K562 (cell line): ENCODE data around the gene HRNR. TPM values are rescaled to one million over a fixed set of nuclear protein-coding genes. Genes with fewer than 3 reads are reported as not detected.

Experiments
- ATAC-seq: fragments of 200-7000 bp; cut with Tn5 transposase; 3 replicates; pipeline ENCODE4 v1.9.1; 2020; ENCODE audit warnings: moderate library complexity
- BruUV-seq: library from RNA; stranded (reverse); fragments of 400-500 nt; replicated peaks from 2 replicates; lab custom pipeline; 2021; lab: Mats Ljungman, UMichigan
- CTCF ChIA-PET: fragments of 300-600 bp; formaldehyde crosslinking; extraction: SDS; loops from one replicate; lab custom pipeline; 2021; ENCODE audit warnings: low intra/inter-chr PET ratio; lab: Yijun Ruan, JAX
- POLR2A ChIA-PET: fragments of 300-600, 350-650 bp; sonication (Branson Sonifier 250); formaldehyde crosslinking; extraction: SDS; loops from one replicate; lab custom pipeline; 2021; ENCODE audit warnings: antibody characterized with exemption, inconsistent platforms; lab: Yijun Ruan, JAX
- DNase-seq, 4 experiments: peaks; one replicate each; pipeline versions ENCODE4 v3.0.0 to v3.0.0-alpha.2; 2011 to 2018; ENCODE audit warnings: low spot score in 3 of 4, mixed read lengths in 3 of 4; ENCODE audit errors: extremely low read depth in 1 of 4
- FAIRE-seq: peaks from 2 replicates; lab custom pipeline; 2011; peaks lifted over from hg19 to GRCh38; lab: Jason Lieb, UNC
- H2AFZ ChIP-seq: 2 replicates; pipeline ENCODE4 v1.6.0; 2011; ENCODE audit warnings: low read depth, low read length, control low read depth, inconsistent platforms
- H3K27ac ChIP-seq: fragments of 200-600 bp; 3 replicates; pipeline ENCODE4 v1.8.0; 2011; ENCODE audit warnings: low read depth, mild to moderate bottlenecking, control low read depth, inconsistent platforms, low read length, moderate library complexity, mixed read lengths; ENCODE audit errors: extremely low read depth
- H3K27me3 ChIP-seq, 2 experiments: fragments of 300-600 bp in 1 of 2; 2 replicates in 1 of 2; 3 replicates in 1 of 2; pipeline versions ENCODE4 v1.6.0 to v1.8.0; 2011; ENCODE audit warnings: inconsistent platforms in 2 of 2, low read length in 2 of 2, mild to moderate bottlenecking in 1 of 2, mixed read lengths in 1 of 2, moderate library complexity in 1 of 2; ENCODE audit not compliant: control insufficient read depth in 2 of 2, insufficient read depth in 2 of 2
- H3K36me3 ChIP-seq: fragments of 300-600 bp; 3 replicates; pipeline ENCODE4 v1.8.0; 2011; ENCODE audit warnings: mild to moderate bottlenecking, low read length, inconsistent platforms; ENCODE audit not compliant: control insufficient read depth, insufficient read depth
- H3K4me1 ChIP-seq, 2 experiments: fragments of 200-600 bp in 1 of 2; replicated peaks in 1 of 2; 2 replicates in 1 of 2; 3 replicates in 1 of 2; pipeline versions ENCODE4 v1.5.1 to v1.8.0; 2011; ENCODE audit warnings: inconsistent platforms in 2 of 2, low read length in 2 of 2, mild to moderate bottlenecking in 1 of 2, mixed read lengths in 1 of 2, moderate library complexity in 1 of 2; ENCODE audit not compliant: control insufficient read depth in 2 of 2, insufficient read depth in 2 of 2
- H3K4me2 ChIP-seq: 2 replicates; pipeline ENCODE4 v1.6.1; 2011; ENCODE audit warnings: low read length, control low read depth, inconsistent platforms, mixed read lengths; ENCODE audit not compliant: insufficient read depth
- H3K4me3 ChIP-seq: fragments of 200-600 bp; sonication (generic), shearing (Covaris generic); 2 replicates; pipeline ENCODE4 v1.5.1; 2016; ENCODE audit warnings: control low read depth, inconsistent platforms
- H3K79me2 ChIP-seq: fragments of 200-600 bp; 3 replicates; pipeline ENCODE4 v1.8.0; 2011; ENCODE audit warnings: low read length, inconsistent platforms; ENCODE audit not compliant: control insufficient read depth, insufficient read depth
- H3K9ac ChIP-seq, 2 experiments: 2 replicates each; pipeline versions ENCODE4 v1.6.0 to v1.6.1; 2011; ENCODE audit warnings: low read depth in 2 of 2, low read length in 2 of 2, control low read depth in 1 of 2, inconsistent platforms in 1 of 2, mild to moderate bottlenecking in 1 of 2, mixed read lengths in 1 of 2; ENCODE audit not compliant: insufficient read depth in 1 of 2
- H3K9me1 ChIP-seq: one replicate; pipeline ENCODE4 v1.6.0; 2011; ENCODE audit warnings: inconsistent platforms, mild to moderate bottlenecking, low read length, moderate library complexity; ENCODE audit not compliant: control insufficient read depth, insufficient read depth
- H3K9me3 ChIP-seq: replicated peaks from 2 replicates; pipeline ENCODE4 v1.5.1; 2011; ENCODE audit warnings: low read depth, low read length, inconsistent platforms; ENCODE audit not compliant: control insufficient read depth, insufficient read depth
- H4K20me1 ChIP-seq: replicated peaks from 2 replicates; pipeline ENCODE4 v1.6.1; 2011; ENCODE audit warnings: low read length, inconsistent platforms, mixed read lengths; ENCODE audit not compliant: control insufficient read depth, insufficient read depth
- WGBS: fragments of 100-300 bp; shearing (Covaris generic); methylation state at CpG from one replicate; pipeline ENCODE4 v1.1.6; 2016; ENCODE audit warnings: low coverage, mixed read lengths; ENCODE audit not compliant: insufficient coverage; ENCODE audit errors: missing lambda C conversion rate; 5-methylcytosine and 5-hydroxymethylcytosine counted together
- in situ Hi-C: fragments of 300-500 bp; cut with MboI; formaldehyde crosslinking; loops from 4 replicates; pipeline ENCODE4 v1.15.0; 2018; ENCODE audit warnings: inconsistent platforms, mixed read lengths
- intact Hi-C: fragments of 100-400 bp; cut with micrococcal nuclease; formaldehyde crosslinking; loops from 2 replicates; pipeline ENCODE4 v1.14.2; 2022
- polyA plus RNA-seq, 8 experiments: library from polyadenylated mRNA; depleted of rRNA in 4 of 8; stranded (reverse) in 5 of 8; unstranded in 3 of 8; fragments of >200 nt; fragmentation: Nextera tagmentation in 2 of 8; fragmentation: Illumina TruSeq in 1 of 8; extraction: Ambion mirVana in 2 of 8; extraction: Trizol in 1 of 8; gene quantifications; 2 replicates each; pipeline versions ENCODE4 v1.2.1 to v1.2.3, GENCODE V29; 2011 to 2014; ENCODE audit warnings: inconsistent platforms in 1 of 8, missing spikeins in 1 of 8
- total RNA-seq, 7 experiments: library from RNA; depleted of rRNA in 6 of 7; stranded (reverse); fragments of >200 nt in 6 of 7; fragmentation: Illumina TruSeq in 2 of 7; extraction: Trizol in 2 of 7; gene quantifications; 2 replicates each; pipeline versions ENCODE4 v1.2.1 to v1.2.3, GENCODE V29; 2011 to 2021; ENCODE audit warnings: low replicate concordance in 1 of 7
- TF ChIP-seq, protein P1 (sequence below): sonication (generic); formaldehyde crosslinking; IDR thresholded peaks from 2 replicates; pipeline ENCODE4 v1.8.0; 2023; ENCODE audit warnings: mild to moderate bottlenecking, missing genetic modification reagents
- TF ChIP-seq, protein P2 (sequence below), 3 experiments: fragments of 200-800 bp in 1 of 3; fragments of 250-450 bp in 1 of 3; fragments of 450-650 bp in 1 of 3; sonication (Bioruptor Pico) in 1 of 3; sonication (Bioruptor generic) in 1 of 3; formaldehyde crosslinking in 1 of 3; IDR thresholded peaks; 2 replicates each; pipeline versions ENCODE4 v1.6.1 to v1.8.0; 2016 to 2022; ENCODE audit warnings: mild to moderate bottlenecking in 2 of 3, missing genetic modification characterization in 2 of 3, missing compliant biosample characterization in 1 of 3, moderate library complexity in 1 of 3

Gene HRNR
- total and polyA plus RNA-seq, 9 of the 15 experiments (the other 6 are each of a cell fraction or from before 2014, with no cell fraction given) = not detected

DNA sequence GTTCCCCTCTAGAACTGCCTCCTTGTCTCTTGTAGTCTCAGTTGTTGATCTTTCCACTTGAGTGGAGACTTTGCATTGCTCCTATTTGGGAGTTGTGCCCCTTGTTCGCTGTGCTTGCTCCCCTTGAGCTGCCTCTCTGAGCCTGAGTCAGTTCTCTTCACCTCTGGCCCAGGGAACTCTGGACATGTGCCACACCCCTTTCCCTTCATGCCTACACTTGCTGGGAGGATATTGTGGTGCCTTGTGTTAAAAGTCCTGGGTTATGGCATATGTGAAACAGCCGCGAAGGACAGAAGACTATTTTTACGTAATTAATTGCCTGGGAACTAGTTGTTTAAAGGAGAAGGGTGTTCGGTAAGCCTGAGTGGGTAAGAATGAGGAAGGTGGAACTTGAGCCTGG lies 32.7 kb downstream of the HRNR start:
- Histone ChIP-seq H4K20me1 (no peaks in the 10 kb centered on the region), H3K9ac (no peak overlapping the region), H3K9me1 (no peaks in the 10 kb centered on the region), H3K36me3 (no peaks in the 10 kb centered on the region), H3K27me3 (no peaks in the 10 kb centered on the region), H3K9me3 (no peaks in the 10 kb centered on the region), H2AFZ (no peak overlapping the region), H3K27ac (no peak overlapping the region), H3K79me2 (no peaks in the 10 kb centered on the region), H3K4me2 (no peak overlapping the region), H3K4me1 (peaks cover 0 to 8% of the 10 kb centered on the region in 2 experiments; a peak in 1 of 5 replicates), H3K4me3 (no peak overlapping the region)
- intact Hi-C loops = no loop called here
- no peak for FAIRE-seq
- CTCF ChIA-PET = interaction anchor here (1.6 kb wide), 1 partner anchor 271 kb away, joined by 4 read pairs; no protein-coding TSS in a partner anchor
- no TSS peak for BruUV-seq
- POLR2A ChIA-PET = no interaction called here
- ATAC-seq = no peak
- WGBS = 12% methylated on average over 5 of the region's 5 CpGs
- in situ Hi-C loops = loop anchor here (5.0 kb wide), 1 partner anchor 251 kb away; no protein-coding TSS in a partner anchor
- TF ChIP-seq, protein P1, sequence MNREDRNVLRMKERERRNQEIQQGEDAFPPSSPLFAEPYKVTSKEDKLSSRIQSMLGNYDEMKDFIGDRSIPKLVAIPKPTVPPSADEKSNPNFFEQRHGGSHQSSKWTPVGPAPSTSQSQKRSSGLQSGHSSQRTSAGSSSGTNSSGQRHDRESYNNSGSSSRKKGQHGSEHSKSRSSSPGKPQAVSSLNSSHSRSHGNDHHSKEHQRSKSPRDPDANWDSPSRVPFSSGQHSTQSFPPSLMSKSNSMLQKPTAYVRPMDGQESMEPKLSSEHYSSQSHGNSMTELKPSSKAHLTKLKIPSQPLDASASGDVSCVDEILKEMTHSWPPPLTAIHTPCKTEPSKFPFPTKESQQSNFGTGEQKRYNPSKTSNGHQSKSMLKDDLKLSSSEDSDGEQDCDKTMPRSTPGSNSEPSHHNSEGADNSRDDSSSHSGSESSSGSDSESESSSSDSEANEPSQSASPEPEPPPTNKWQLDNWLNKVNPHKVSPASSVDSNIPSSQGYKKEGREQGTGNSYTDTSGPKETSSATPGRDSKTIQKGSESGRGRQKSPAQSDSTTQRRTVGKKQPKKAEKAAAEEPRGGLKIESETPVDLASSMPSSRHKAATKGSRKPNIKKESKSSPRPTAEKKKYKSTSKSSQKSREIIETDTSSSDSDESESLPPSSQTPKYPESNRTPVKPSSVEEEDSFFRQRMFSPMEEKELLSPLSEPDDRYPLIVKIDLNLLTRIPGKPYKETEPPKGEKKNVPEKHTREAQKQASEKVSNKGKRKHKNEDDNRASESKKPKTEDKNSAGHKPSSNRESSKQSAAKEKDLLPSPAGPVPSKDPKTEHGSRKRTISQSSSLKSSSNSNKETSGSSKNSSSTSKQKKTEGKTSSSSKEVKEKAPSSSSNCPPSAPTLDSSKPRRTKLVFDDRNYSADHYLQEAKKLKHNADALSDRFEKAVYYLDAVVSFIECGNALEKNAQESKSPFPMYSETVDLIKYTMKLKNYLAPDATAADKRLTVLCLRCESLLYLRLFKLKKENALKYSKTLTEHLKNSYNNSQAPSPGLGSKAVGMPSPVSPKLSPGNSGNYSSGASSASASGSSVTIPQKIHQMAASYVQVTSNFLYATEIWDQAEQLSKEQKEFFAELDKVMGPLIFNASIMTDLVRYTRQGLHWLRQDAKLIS (CRISPR knock-in tag) = no peak
- TF ChIP-seq, protein P2, sequence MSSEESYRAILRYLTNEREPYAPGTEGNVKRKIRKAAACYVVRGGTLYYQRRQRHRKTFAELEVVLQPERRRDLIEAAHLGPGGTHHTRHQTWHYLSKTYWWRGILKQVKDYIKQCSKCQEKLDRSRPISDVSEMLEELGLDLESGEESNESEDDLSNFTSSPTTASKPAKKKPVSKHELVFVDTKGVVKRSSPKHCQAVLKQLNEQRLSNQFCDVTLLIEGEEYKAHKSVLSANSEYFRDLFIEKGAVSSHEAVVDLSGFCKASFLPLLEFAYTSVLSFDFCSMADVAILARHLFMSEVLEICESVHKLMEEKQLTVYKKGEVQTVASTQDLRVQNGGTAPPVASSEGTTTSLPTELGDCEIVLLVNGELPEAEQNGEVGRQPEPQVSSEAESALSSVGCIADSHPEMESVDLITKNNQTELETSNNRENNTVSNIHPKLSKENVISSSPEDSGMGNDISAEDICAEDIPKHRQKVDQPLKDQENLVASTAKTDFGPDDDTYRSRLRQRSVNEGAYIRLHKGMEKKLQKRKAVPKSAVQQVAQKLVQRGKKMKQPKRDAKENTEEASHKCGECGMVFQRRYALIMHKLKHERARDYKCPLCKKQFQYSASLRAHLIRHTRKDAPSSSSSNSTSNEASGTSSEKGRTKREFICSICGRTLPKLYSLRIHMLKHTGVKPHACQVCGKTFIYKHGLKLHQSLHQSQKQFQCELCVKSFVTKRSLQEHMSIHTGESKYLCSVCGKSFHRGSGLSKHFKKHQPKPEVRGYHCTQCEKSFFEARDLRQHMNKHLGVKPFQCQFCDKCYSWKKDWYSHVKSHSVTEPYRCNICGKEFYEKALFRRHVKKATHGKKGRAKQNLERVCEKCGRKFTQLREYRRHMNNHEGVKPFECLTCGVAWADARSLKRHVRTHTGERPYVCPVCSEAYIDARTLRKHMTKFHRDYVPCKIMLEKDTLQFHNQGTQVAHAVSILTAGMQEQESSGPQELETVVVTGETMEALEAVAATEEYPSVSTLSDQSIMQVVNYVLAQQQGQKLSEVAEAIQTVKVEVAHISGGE (CRISPR knock-in tag; IDR thresholded peaks at IDR 0.05) = peak in 1 of 3 experiments; percentile 19; a peak in 1 of 6 replicates
- no peak for DNase-seq
